Thyroid gland (tissue), 4 donors: ENCODE measurements around the gene INPP1.

Experiments used
- CTCF ChIP-seq, 6 experiments: fragments of 200-600 bp in 3 of 6; fragments of 450-650 bp in 3 of 6; sonication (generic) in 3 of 6; IDR thresholded peaks; one replicate each; pipeline ENCODE4 v1.5.1; 2016 to 2019; ENCODE audit warnings: antibody characterized with exemption in 6 of 6, mild to moderate bottlenecking in 2 of 6, inconsistent platforms in 1 of 6, moderate library complexity in 1 of 6
- POLR2A ChIP-seq, 2 donors: fragments of 450-650 bp; IDR thresholded peaks; one replicate each; pipeline ENCODE4 v1.6.1; 2017; ENCODE audit warnings: antibody characterized with exemption in 2 of 2, mild to moderate bottlenecking in 2 of 2, moderate library complexity in 1 of 2

DNA sequence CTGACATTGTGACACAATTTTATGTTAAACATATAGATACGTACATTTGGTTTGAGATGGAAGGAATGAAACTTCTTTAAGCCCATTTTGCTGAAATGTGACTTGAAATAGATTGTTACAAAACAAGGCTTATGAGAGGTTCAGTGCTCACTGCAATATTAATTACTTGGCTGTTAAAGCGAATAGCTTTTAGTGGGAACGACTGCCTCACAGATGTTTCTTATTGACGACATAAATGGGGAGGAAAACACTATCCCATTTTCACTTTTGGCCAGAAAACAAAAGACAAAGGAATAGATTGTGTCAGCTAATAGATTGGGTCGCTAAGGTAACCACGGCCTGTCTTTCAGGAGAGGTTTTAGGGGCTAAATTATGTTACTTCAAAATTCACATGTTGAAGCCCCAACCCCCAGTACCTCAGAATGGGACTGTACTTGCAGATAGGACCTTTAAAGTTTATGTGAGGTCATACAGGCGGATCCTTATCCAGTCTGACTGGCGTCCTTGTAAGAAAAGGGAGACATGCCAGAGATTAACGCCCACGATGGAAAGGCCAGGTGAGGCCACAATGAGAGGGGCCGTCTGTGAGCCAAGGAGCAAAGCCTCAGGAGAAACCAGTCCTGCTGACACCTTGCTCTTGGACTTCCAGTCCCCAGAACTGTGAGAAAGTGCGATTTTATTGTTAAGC is 10.8 kb downstream of the INPP1 start:
- TF ChIP-seq POLR2A (IDR thresholded peaks at IDR 0.05) (no peak), CTCF (IDR thresholded peaks at IDR 0.05) (no peak)
